ENCODE measurements around the gene SEMA6D.

SEMA6D gene

GRCh38 chr15:47711655-47712054, 5.7 kb upstream of the SEMA6D start:
- ATAC-seq (ENCODE audit: insufficient read depth, low read depth) = no peak
- Histone ChIP-seq H2AFZ (ENCODE audit: low read depth, low read length) (no peak overlapping the region), H3K9me3 (ENCODE audit: insufficient read depth, low read length, severe bottlenecking) (no peaks in the 10 kb centered on the region), H3K27ac (ENCODE audit: low read length) (no peak overlapping the region), H3K9ac (ENCODE audit: low read depth, low read length) (no peak overlapping the region), H3K4me2 (ENCODE audit: insufficient read depth, low read length) (no peak overlapping the region), H3K36me3 (ENCODE audit: insufficient read depth, low read length) (no peaks in the 10 kb centered on the region), H3K4me1 (ENCODE audit: insufficient read depth, low read length) (no peaks in the 10 kb centered on the region), H3K4me3 (ENCODE audit: low read depth in 1 of 2, low read length in 2 of 2) (no peak overlapping the region), H3K27me3 (ENCODE audit: insufficient read depth, low read length, poor library complexity) (no peaks in the 10 kb centered on the region), H3K79me2 (ENCODE audit: insufficient read depth, low read length) (no peaks in the 10 kb centered on the region), H4K20me1 (ENCODE audit: insufficient read depth, low read length) (no peaks in the 10 kb centered on the region)
- DNase-seq = no peak
- TF ChIP-seq CTCF (IDR thresholded peaks at IDR 0.05; ENCODE audit: borderline replicate concordance, extremely low read depth, low read length, poor library complexity, severe bottlenecking) (peak; percentile 45), EZH2 (IDR thresholded peaks at IDR 0.05; ENCODE audit: borderline replicate concordance, low read depth, low read length, severe bottlenecking) (no peak)

GRCh38 chr15:47715402-47715801, 1.9 kb upstream of the SEMA6D start:
- no peak for TF ChIP-seq CTCF (IDR thresholded peaks at IDR 0.05; ENCODE audit: borderline replicate concordance, extremely low read depth, low read length, poor library complexity, severe bottlenecking)
- Histone ChIP-seq H3K9me3 (ENCODE audit: insufficient read depth, low read length, severe bottlenecking) (no peaks in the 10 kb centered on the region), H3K27me3 (ENCODE audit: insufficient read depth, low read length, poor library complexity) (no peaks in the 10 kb centered on the region), H3K27ac (ENCODE audit: low read length) (no peak overlapping the region), H4K20me1 (ENCODE audit: insufficient read depth, low read length) (no peaks in the 10 kb centered on the region), H3K9ac (ENCODE audit: low read depth, low read length) (no peak overlapping the region), H2AFZ (ENCODE audit: low read depth, low read length) (no peak overlapping the region), H3K79me2 (ENCODE audit: insufficient read depth, low read length) (no peaks in the 10 kb centered on the region), H3K36me3 (ENCODE audit: insufficient read depth, low read length) (no peaks in the 10 kb centered on the region), H3K4me1 (ENCODE audit: insufficient read depth, low read length) (no peaks in the 10 kb centered on the region), H3K4me3 (ENCODE audit: low read depth in 1 of 2, low read length in 2 of 2) (no peak overlapping the region), H3K4me2 (ENCODE audit: insufficient read depth, low read length) (no peak overlapping the region)
- no peak for DNase-seq
- no peak for ATAC-seq (ENCODE audit: insufficient read depth, low read depth)

GRCh38 chr15:47715856-47716445, 1.4 kb upstream of the SEMA6D start:
- Histone ChIP-seq H3K4me2 (ENCODE audit: insufficient read depth, low read length) (no peak overlapping the region), H3K4me3 (ENCODE audit: low read depth in 1 of 2, low read length in 2 of 2) (no peak overlapping the region), H3K27me3 (ENCODE audit: insufficient read depth, low read length, poor library complexity) (no peaks in the 10 kb centered on the region), H3K79me2 (ENCODE audit: insufficient read depth, low read length) (no peaks in the 10 kb centered on the region), H3K36me3 (ENCODE audit: insufficient read depth, low read length) (no peaks in the 10 kb centered on the region), H3K9me3 (ENCODE audit: insufficient read depth, low read length, severe bottlenecking) (no peaks in the 10 kb centered on the region), H3K4me1 (ENCODE audit: insufficient read depth, low read length) (no peaks in the 10 kb centered on the region), H3K9ac (ENCODE audit: low read depth, low read length) (no peak overlapping the region), H4K20me1 (ENCODE audit: insufficient read depth, low read length) (no peaks in the 10 kb centered on the region), H2AFZ (ENCODE audit: low read depth, low read length) (no peak overlapping the region), H3K27ac (ENCODE audit: low read length) (no peak overlapping the region)
- TF ChIP-seq EZH2 (IDR thresholded peaks at IDR 0.05; ENCODE audit: borderline replicate concordance, low read depth, low read length, severe bottlenecking) (no peak), CTCF (IDR thresholded peaks at IDR 0.05; ENCODE audit: borderline replicate concordance, extremely low read depth, low read length, poor library complexity, severe bottlenecking) (no peak)
- no peak for ATAC-seq (ENCODE audit: insufficient read depth, low read depth)
- no peak for DNase-seq

- Histone ChIP-seq H2AFZ (ENCODE audit: low read depth, low read length) (no peak overlapping the region), H3K4me2 (ENCODE audit: insufficient read depth, low read length) (no peak overlapping the region), H3K79me2 (ENCODE audit: insufficient read depth, low read length) (no peaks in the 10 kb centered on the region), H3K9me3 (ENCODE audit: insufficient read depth, low read length, severe bottlenecking) (no peaks in the 10 kb centered on the region), H3K27me3 (ENCODE audit: insufficient read depth, low read length, poor library complexity) (no peaks in the 10 kb centered on the region), H3K4me1 (ENCODE audit: insufficient read depth, low read length) (no peaks in the 10 kb centered on the region), H4K20me1 (ENCODE audit: insufficient read depth, low read length) (no peaks in the 10 kb centered on the region), H3K27ac (ENCODE audit: low read length) (no peak overlapping the region), H3K4me3 (ENCODE audit: low read depth in 1 of 2, low read length in 2 of 2) (no peak overlapping the region), H3K9ac (ENCODE audit: low read depth, low read length) (no peak overlapping the region), H3K36me3 (ENCODE audit: insufficient read depth, low read length) (no peaks in the 10 kb centered on the region)
- no peak for TF ChIP-seq EZH2 (IDR thresholded peaks at IDR 0.05; ENCODE audit: borderline replicate concordance, low read depth, low read length, severe bottlenecking)
- no peak for TF ChIP-seq CTCF (IDR thresholded peaks at IDR 0.05; ENCODE audit: borderline replicate concordance, extremely low read depth, low read length, poor library complexity, severe bottlenecking)
- DNase-seq (no peak), ATAC-seq (ENCODE audit: insufficient read depth, low read depth) (no peak)
Measured at GRCh38 chr15:47716516-47716915, 789 bp upstream of the SEMA6D start.

Data from DND-41 (cell line).